GM23248 (cell line): ENCODE measurements around the gene CEND1.

Source experiments
- EZH2 ChIP-seq: fragments of 200-600 bp; sonication (generic); IDR thresholded peaks from 2 replicates; pipeline ENCODE4 v1.6.1; 2018; ENCODE audit warnings: antibody characterized with exemption, mild to moderate bottlenecking; ENCODE audit not compliant: insufficient read depth, poor library complexity, severe bottlenecking
- EZH2phosphoT487 ChIP-seq: fragments of 200-600 bp; sonication (generic); IDR thresholded peaks from 2 replicates; pipeline ENCODE4 v1.6.1; 2018; ENCODE audit warnings: antibody characterized with exemption, moderate library complexity, mild to moderate bottlenecking, low read depth; ENCODE audit not compliant: insufficient read depth

DNA sequence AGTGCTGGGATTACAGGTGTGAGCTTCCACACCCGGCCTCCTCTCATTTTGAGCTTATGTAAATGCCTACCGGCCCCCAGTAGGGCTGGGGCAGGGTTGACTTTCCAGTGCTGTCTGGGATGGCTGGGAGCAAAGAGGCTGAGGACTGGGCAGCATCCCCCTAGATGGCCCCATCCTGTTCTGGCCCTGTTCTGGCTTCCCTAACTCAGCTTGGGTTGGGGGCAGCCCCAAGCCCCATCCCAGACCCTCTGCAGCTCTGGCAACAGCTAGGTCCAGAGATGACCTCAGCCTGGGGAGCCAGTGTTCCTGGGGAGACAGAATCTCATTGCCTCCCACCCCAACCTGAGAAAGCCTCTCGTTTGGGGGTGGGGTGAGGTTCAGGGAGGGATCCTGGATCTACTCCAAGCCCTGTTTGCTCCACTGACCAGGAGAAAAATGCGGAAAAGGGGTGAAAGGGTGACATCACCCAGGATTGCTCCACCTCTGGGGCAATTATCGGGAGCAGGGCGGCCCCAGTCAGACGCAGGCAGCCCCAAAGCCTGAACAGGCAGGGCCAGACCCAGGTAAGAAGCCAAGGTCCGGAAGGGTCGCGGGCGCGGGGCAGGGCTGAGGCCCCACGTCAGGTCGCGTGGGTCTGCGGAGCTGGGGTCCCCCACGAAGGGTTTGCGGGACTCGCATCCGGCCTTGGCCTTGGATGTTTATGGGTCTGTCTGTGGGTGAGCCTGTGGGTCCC is 28.7 kb upstream of the CEND1 start, which contains the start of gene PNPLA2:
- TF ChIP-seq EZH2 (no peak), EZH2phosphoT487 (no peak)
